Liver (tissue), 9 donors: ENCODE data around the gene PPARD. TPM values are rescaled to one million over a fixed set of nuclear protein-coding genes. Genes with fewer than 3 reads are reported as not detected.

Experiments used
- DNase-seq: peaks from one replicate; pipeline ENCODE4 v3.0.0-alpha.2; 2017; ENCODE audit warnings: low spot score
- H3K27ac ChIP-seq, 2 donors: one replicate each; pipeline ENCODE4 v1.7.0; 2013; ENCODE audit warnings: inconsistent platforms in 2 of 2, low read length in 2 of 2, control low read depth in 1 of 2, low read depth in 1 of 2, mild to moderate bottlenecking in 1 of 2
- H3K27me3 ChIP-seq, 4 donors: one replicate each; pipeline versions ENCODE4 v1.6.1 to v1.7.0; 2013; ENCODE audit warnings: low read length in 3 of 4, inconsistent platforms in 1 of 4, mild to moderate bottlenecking in 1 of 4, moderate library complexity in 1 of 4; ENCODE audit not compliant: control insufficient read depth in 4 of 4, insufficient read depth in 4 of 4
- H3K36me3 ChIP-seq, 4 donors: one replicate each; pipeline versions ENCODE4 v1.6.1 to v1.7.0; 2013; ENCODE audit warnings: low read length in 3 of 4, mild to moderate bottlenecking in 3 of 4, low read depth in 1 of 4, moderate library complexity in 1 of 4; ENCODE audit not compliant: control insufficient read depth in 4 of 4, insufficient read depth in 3 of 4
- H3K4me1 ChIP-seq, 4 donors: one replicate each; pipeline versions ENCODE4 v1.6.1 to v1.7.0; 2013; ENCODE audit warnings: low read length in 3 of 4, mild to moderate bottlenecking in 3 of 4, moderate library complexity in 1 of 4; ENCODE audit not compliant: control insufficient read depth in 4 of 4, insufficient read depth in 4 of 4
- H3K4me3 ChIP-seq, 3 donors: one replicate each; pipeline versions ENCODE4 v1.6.1 to v1.7.0; 2013; ENCODE audit warnings: low read length in 3 of 3, control low read depth in 1 of 3, low read depth in 1 of 3, mild to moderate bottlenecking in 1 of 3
- H3K9ac ChIP-seq, 2 donors: one replicate each; pipeline ENCODE4 v1.7.0; 2013; ENCODE audit warnings: low read length in 2 of 2, mild to moderate bottlenecking in 2 of 2, moderate library complexity in 2 of 2, control low read depth in 1 of 2, low read depth in 1 of 2
- H3K9me3 ChIP-seq, 4 donors: one replicate each; pipeline versions ENCODE4 v1.6.1 to v1.7.0; 2013; ENCODE audit warnings: low read length in 3 of 4; ENCODE audit not compliant: control insufficient read depth in 4 of 4
- EGR1 ChIP-seq, 2 donors: IDR thresholded peaks; 2 replicates each; pipeline ENCODE4 v1.6.1; 2016 to 2018; ENCODE audit warnings: antibody characterized with exemption in 2 of 2, low read depth in 2 of 2
- FOXA1 ChIP-seq: IDR thresholded peaks from 2 replicates; pipeline ENCODE4 v1.6.1; 2016; ENCODE audit warnings: antibody characterized with exemption
- FOXA2 ChIP-seq: IDR thresholded peaks from 2 replicates; pipeline ENCODE4 v1.6.1; 2016; ENCODE audit warnings: antibody characterized with exemption
- GABPA ChIP-seq, 2 donors: IDR thresholded peaks in 1 of 2; conservative IDR thresholded peaks in 1 of 2; 2 replicates each; pipeline ENCODE4 v1.6.1; 2016; ENCODE audit warnings: antibody characterized with exemption in 2 of 2, mild to moderate bottlenecking in 1 of 2, moderate library complexity in 1 of 2
- HNF4A ChIP-seq, 2 donors: conservative IDR thresholded peaks; 2 replicates each; pipeline ENCODE4 v1.6.1; 2016; ENCODE audit warnings: antibody characterized with exemption in 2 of 2, mild to moderate bottlenecking in 2 of 2
- HNF4G ChIP-seq: IDR thresholded peaks from 2 replicates; pipeline ENCODE4 v1.6.1; 2016; ENCODE audit warnings: antibody characterized with exemption
- JUND ChIP-seq, 2 donors: IDR thresholded peaks; 2 replicates each; pipeline ENCODE4 v1.6.1; 2016; ENCODE audit warnings: antibody characterized with exemption in 2 of 2
- NR2F2 ChIP-seq: IDR thresholded peaks from 2 replicates; pipeline ENCODE4 v1.6.1; 2016; ENCODE audit warnings: antibody characterized with exemption
- RAD21 ChIP-seq, 2 donors: IDR thresholded peaks; 2 replicates each; pipeline ENCODE4 v1.6.1; 2016; ENCODE audit warnings: antibody characterized with exemption in 2 of 2, mild to moderate bottlenecking in 2 of 2
- RXRA ChIP-seq, 2 donors: IDR thresholded peaks; 2 replicates each; pipeline ENCODE4 v1.6.1; 2017 to 2018; ENCODE audit warnings: antibody characterized with exemption in 2 of 2, mild to moderate bottlenecking in 1 of 2
- SP1 ChIP-seq: IDR thresholded peaks from 2 replicates; pipeline ENCODE4 v1.6.1; 2018; ENCODE audit warnings: antibody characterized with exemption, mild to moderate bottlenecking
- TAF1 ChIP-seq: conservative IDR thresholded peaks from 2 replicates; pipeline ENCODE4 v1.6.1; 2016; ENCODE audit warnings: antibody characterized with exemption, mild to moderate bottlenecking
- YY1 ChIP-seq: IDR thresholded peaks from 2 replicates; pipeline ENCODE4 v1.6.1; 2016; ENCODE audit warnings: antibody characterized with exemption, mild to moderate bottlenecking
- WGBS: extraction: QIAGEN DNeasy Blood & Tissue Kit; methylation state at CpG from one replicate; pipeline ENCODE4 v1.1.7; 2013; 5-methylcytosine and 5-hydroxymethylcytosine counted together
- polyA plus RNA-seq, 2 donors: library from polyadenylated mRNA; stranded (reverse) in 1 of 2; unstranded in 1 of 2; fragments of 200-250 nt in 1 of 2; fragments of >200 nt in 1 of 2; fragmentation: Nextera tagmentation in 1 of 2; extraction: Ambion mirVana in 1 of 2; gene quantifications; one replicate each; pipeline versions ENCODE4 v1.2.1 to v1.2.3, GENCODE V29; 2013 to 2015
- total RNA-seq, 2 donors: library from RNA; depleted of rRNA; stranded (reverse); fragments of >200 nt; gene quantifications; one replicate each; pipeline ENCODE4 v1.2.3, GENCODE V29; 2014
- TF ChIP-seq, protein P1 (sequence below): IDR thresholded peaks from 2 replicates; pipeline ENCODE4 v1.6.1; 2016; ENCODE audit warnings: antibody characterized with exemption
- TF ChIP-seq, protein P2 (sequence below): fragments of 150-350 bp; IDR thresholded peaks from 2 replicates; pipeline ENCODE4 v1.5.1; 2017; ENCODE audit warnings: improper control_type of control experiment, low read depth, low read length; ENCODE audit not compliant: missing input control
- TF ChIP-seq, protein P3 (sequence below): IDR thresholded peaks from 2 replicates; pipeline ENCODE4 v1.6.1; 2016; ENCODE audit warnings: antibody characterized with exemption, mild to moderate bottlenecking
- TF ChIP-seq, protein P4 (sequence below): IDR thresholded peaks from 2 replicates; pipeline ENCODE4 v1.6.1; 2016; ENCODE audit warnings: antibody characterized with exemption
- TF ChIP-seq, protein P5 (sequence below): IDR thresholded peaks from 2 replicates; pipeline ENCODE4 v1.6.1; 2016; ENCODE audit warnings: antibody characterized with exemption
- donor health status: healthy.
- donor health status: healthy.
- donor health status: healthy.
- donor health status: healthy.
- donor health status: healthy.

The PPARD gene
- total and polyA plus RNA-seq, 4 donors: 2.1 to 7.8 (median 5.1) TPM

DNA sequence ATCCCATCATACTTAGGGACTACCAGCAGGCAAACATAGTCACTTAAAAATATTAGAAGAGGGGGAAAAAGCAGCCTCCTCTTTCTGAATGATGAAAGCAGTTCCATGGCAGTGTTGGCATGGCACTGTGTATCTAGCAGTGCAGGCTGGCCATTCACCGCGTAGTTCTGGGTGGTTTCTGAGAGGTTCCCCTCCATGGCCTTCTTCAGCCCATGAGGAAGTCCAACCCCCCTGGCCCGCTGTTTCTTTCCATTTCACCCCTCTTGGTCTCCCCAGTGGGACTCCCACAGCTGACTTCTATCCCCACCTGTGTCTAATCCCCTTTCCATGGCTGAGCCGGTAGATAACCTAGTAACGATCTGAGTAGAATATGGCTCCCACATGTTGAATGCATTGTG is 17.0 kb downstream of the PPARD start:
- WGBS: 95% methylated on average over 5 of the region's 5 CpGs
- peaks cover 12 to 20% (median 16%) of the 10 kb centered on the region in 4 donors for H3K4me1 ChIP-seq
- peak overlapping the region; percentile 68 to 78 for H3K27ac ChIP-seq
- H3K4me3 ChIP-seq: no peak overlapping the region
- TF ChIP-seq RXRA (IDR thresholded peaks at IDR 0.05) (no peak), RAD21 (IDR thresholded peaks at IDR 0.05) (no peak), TAF1 (no peak), SP1 (no peak), EGR1 (IDR thresholded peaks at IDR 0.05; ENCODE audit: low read depth in 2 of 2) (no peak), FOXA1 (no peak)
- H3K9ac ChIP-seq: no peak overlapping the region
- H3K27me3 ChIP-seq: no peaks in the 10 kb centered on the region
- H3K36me3 ChIP-seq: peaks cover 2 to 13% (median 5%) of the 10 kb centered on the region in 4 donors
- DNase-seq: no peak
- no peaks in the 10 kb centered on the region for H3K9me3 ChIP-seq

DNA sequence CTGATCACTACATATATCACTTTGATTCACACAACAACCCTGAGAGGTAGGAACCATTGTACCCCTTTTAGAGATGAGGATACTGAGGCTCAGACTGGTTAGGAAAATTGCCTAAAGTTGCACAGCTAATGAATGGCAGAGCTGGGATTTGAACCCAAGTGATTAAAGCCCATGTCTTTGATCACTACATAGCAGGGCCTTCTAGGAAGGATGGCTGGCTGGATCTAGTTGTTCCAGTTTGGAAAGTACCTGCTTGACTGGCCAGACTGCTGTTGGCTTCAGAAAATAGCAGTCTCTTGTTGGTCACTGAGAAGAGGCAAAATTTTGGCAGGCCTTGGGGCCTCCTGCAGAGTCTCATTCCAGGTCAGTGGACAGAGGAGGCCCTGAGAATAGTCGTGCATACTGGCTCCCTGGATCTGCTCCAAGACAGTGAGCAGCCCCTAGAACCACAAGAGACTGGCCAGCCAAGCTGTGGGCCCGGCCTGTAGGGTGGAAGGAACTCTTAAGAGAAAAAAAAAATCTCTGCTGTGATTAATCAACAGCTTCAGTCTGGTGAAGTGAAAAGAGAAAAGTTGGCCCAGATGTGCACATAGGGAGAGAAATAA is 17.5 kb downstream of the PPARD start:
- H3K27ac ChIP-seq: peak overlapping the region; percentile 68 to 78
- no peaks in the 10 kb centered on the region for H3K27me3 ChIP-seq
- H3K4me1 ChIP-seq: peaks cover 12 to 20% (median 16%) of the 10 kb centered on the region in 4 donors
- no peak for DNase-seq
- no peak overlapping the region for H3K4me3 ChIP-seq
- TF ChIP-seq FOXA1: no peak
- H3K9me3 ChIP-seq: no peaks in the 10 kb centered on the region
- H3K9ac ChIP-seq: peak overlapping the region in 1 of 2 donors; percentile 40
- peaks cover 0 to 9% (median 4%) of the 10 kb centered on the region in 4 donors for H3K36me3 ChIP-seq
- 42% methylated on average over 2 of the region's 2 CpGs for WGBS

DNA sequence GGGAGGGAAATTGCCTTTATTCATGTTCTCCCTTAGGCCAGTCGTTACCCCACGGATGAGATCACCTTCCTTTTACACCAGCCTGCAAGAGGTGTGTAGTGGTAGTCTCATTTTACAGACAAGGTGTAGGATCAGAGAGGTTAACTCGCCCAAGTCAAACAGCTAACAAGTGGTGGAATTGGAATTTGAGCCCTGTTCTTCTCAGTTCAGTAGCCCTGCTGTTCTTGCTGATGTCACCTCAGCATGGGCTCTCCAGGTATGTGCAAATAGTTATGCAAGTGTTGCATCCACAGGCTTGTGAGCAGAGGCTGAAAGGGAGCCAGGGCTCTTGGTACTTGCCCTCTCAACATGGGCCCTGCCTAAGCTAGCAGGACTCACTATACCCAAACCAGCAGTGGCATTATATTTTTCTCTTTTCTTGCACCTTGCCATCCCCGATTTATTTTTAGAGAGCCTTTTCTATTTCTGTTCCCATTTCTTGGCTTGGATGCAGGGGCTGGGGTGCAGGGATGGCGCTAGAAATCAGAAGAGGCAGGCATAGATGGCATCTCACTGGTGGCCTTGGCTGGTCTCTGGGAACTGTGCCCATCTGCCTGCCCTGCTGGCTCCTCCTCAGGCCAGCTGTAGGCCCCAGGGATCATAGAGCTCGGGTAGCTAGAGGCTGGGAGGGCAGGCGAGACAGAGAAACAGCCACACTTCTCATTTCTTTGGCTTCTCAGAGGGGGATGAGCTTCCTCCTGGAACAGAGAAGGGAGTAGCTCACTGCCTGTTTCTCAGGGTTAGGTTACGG is 18.2 kb downstream of the PPARD start:
- TF ChIP-seq RAD21 (IDR thresholded peaks at IDR 0.05): peak; percentile 48 to 55
- TF ChIP-seq FOXA1: no peak
- peak; percentile 84 to 97 for TF ChIP-seq RXRA (IDR thresholded peaks at IDR 0.05)
- TF ChIP-seq SP1: peak; percentile 82
- TF ChIP-seq, protein P1, sequence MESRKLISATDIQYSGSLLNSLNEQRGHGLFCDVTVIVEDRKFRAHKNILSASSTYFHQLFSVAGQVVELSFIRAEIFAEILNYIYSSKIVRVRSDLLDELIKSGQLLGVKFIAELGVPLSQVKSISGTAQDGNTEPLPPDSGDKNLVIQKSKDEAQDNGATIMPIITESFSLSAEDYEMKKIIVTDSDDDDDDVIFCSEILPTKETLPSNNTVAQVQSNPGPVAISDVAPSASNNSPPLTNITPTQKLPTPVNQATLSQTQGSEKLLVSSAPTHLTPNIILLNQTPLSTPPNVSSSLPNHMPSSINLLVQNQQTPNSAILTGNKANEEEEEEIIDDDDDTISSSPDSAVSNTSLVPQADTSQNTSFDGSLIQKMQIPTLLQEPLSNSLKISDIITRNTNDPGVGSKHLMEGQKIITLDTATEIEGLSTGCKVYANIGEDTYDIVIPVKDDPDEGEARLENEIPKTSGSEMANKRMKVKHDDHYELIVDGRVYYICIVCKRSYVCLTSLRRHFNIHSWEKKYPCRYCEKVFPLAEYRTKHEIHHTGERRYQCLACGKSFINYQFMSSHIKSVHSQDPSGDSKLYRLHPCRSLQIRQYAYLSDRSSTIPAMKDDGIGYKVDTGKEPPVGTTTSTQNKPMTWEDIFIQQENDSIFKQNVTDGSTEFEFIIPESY: peak; percentile 91
- TF ChIP-seq, protein P2, sequence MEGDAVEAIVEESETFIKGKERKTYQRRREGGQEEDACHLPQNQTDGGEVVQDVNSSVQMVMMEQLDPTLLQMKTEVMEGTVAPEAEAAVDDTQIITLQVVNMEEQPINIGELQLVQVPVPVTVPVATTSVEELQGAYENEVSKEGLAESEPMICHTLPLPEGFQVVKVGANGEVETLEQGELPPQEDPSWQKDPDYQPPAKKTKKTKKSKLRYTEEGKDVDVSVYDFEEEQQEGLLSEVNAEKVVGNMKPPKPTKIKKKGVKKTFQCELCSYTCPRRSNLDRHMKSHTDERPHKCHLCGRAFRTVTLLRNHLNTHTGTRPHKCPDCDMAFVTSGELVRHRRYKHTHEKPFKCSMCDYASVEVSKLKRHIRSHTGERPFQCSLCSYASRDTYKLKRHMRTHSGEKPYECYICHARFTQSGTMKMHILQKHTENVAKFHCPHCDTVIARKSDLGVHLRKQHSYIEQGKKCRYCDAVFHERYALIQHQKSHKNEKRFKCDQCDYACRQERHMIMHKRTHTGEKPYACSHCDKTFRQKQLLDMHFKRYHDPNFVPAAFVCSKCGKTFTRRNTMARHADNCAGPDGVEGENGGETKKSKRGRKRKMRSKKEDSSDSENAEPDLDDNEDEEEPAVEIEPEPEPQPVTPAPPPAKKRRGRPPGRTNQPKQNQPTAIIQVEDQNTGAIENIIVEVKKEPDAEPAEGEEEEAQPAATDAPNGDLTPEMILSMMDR: no peak
- TF ChIP-seq, protein P3, sequence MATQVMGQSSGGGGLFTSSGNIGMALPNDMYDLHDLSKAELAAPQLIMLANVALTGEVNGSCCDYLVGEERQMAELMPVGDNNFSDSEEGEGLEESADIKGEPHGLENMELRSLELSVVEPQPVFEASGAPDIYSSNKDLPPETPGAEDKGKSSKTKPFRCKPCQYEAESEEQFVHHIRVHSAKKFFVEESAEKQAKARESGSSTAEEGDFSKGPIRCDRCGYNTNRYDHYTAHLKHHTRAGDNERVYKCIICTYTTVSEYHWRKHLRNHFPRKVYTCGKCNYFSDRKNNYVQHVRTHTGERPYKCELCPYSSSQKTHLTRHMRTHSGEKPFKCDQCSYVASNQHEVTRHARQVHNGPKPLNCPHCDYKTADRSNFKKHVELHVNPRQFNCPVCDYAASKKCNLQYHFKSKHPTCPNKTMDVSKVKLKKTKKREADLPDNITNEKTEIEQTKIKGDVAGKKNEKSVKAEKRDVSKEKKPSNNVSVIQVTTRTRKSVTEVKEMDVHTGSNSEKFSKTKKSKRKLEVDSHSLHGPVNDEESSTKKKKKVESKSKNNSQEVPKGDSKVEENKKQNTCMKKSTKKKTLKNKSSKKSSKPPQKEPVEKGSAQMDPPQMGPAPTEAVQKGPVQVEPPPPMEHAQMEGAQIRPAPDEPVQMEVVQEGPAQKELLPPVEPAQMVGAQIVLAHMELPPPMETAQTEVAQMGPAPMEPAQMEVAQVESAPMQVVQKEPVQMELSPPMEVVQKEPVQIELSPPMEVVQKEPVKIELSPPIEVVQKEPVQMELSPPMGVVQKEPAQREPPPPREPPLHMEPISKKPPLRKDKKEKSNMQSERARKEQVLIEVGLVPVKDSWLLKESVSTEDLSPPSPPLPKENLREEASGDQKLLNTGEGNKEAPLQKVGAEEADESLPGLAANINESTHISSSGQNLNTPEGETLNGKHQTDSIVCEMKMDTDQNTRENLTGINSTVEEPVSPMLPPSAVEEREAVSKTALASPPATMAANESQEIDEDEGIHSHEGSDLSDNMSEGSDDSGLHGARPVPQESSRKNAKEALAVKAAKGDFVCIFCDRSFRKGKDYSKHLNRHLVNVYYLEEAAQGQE: peak; percentile 70
- TF ChIP-seq JUND (IDR thresholded peaks at IDR 0.05): peak; percentile 95 to 96
- no peak for TF ChIP-seq EGR1 (IDR thresholded peaks at IDR 0.05; ENCODE audit: low read depth in 2 of 2)
- peak; percentile 58 for TF ChIP-seq FOXA2
- TF ChIP-seq HNF4G: peak; percentile 69
- peak; percentile 88 for TF ChIP-seq YY1
- peak; percentile 35 for TF ChIP-seq NR2F2
- TF ChIP-seq GABPA (IDR thresholded peaks at IDR 0.05 in 1 of 2, conservative IDR thresholded peaks at IDR 0.05 in 1 of 2): peak in 1 of 2 donors; percentile 17
- TF ChIP-seq, protein P4, sequence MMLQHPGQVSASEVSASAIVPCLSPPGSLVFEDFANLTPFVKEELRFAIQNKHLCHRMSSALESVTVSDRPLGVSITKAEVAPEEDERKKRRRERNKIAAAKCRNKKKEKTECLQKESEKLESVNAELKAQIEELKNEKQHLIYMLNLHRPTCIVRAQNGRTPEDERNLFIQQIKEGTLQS: peak; percentile 97
- TF ChIP-seq, protein P5, sequence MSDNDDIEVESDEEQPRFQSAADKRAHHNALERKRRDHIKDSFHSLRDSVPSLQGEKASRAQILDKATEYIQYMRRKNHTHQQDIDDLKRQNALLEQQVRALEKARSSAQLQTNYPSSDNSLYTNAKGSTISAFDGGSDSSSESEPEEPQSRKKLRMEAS: peak; percentile 90
- no peak for TF ChIP-seq TAF1
- peak; percentile 90 to 94 for TF ChIP-seq HNF4A (conservative IDR thresholded peaks at IDR 0.05)
- Histone ChIP-seq H3K36me3 (peaks cover 0 to 5% (median 4%) of the 10 kb centered on the region in 4 donors), H3K27ac (peak overlapping the region; percentile 68 to 78), H3K9me3 (no peaks in the 10 kb centered on the region), H3K9ac (peak overlapping the region in 1 of 2 donors; percentile 40), H3K4me3 (no peak overlapping the region), H3K27me3 (no peaks in the 10 kb centered on the region), H3K4me1 (peaks cover 12 to 20% (median 16%) of the 10 kb centered on the region in 4 donors)
- WGBS: 53% methylated on average over 8 of the region's 8 CpGs
- DNase-seq: no peak
